ENCODE measurements around the gene TMEM181. TPM values are rescaled to one million over a fixed set of nuclear protein-coding genes. Genes with fewer than 3 reads are reported as not detected.
"Not testable (repeated sequence)": the region's sequence is repeated elsewhere in the genome, so short reads cannot be mapped to it uniquely, and the experiment has no call there.

The TMEM181 gene
- total RNA-seq, 2 experiments from 2014 or later: 16.9 to 17.6 TPM

- peaks cover 41% of the 10 kb centered on the region for H3K36me3 Mint-ChIP-seq (ENCODE audit: low read depth)
- no peak overlapping the region for H3K4me3 Mint-ChIP-seq
- H3K27ac Mint-ChIP-seq: no peak overlapping the region
- peaks cover 3% of the 10 kb centered on the region for H3K9me3 Mint-ChIP-seq
- DNase-seq: no peak
- ChIA-PET CTCF (interaction anchor here (1.3 to 4.5 kb wide), 2 partner anchors 15 to 29 kb away, joined by 3 to 19 read pairs; no protein-coding TSS in a partner anchor), POLR2A (no interaction called here)
- H3K27me3 Mint-ChIP-seq: no peaks in the 10 kb centered on the region
- no peaks in the 10 kb centered on the region for H3K4me1 Mint-ChIP-seq
Measured at GRCh38 chr6:158674342-158675131, 114.6 kb downstream of the TMEM181 start.

DNA sequence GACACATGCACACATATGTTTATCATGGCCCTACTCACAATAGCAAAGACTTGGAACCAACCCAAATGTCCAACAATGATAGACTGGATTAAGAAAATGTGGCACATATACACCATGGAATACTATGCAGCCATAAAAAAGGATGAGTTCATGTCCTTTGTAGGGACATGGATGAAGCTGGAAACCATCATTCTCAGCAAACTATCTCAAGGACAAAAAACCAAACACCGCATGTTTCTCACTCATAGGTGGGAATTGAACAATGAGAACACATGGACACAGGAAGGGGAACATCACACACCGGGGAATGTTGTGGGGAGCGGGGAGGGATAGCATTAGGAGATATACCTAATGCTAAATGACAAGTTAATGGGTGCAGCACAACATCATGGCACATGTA is 117.2 kb downstream of the TMEM181 start:
- POLR2A ChIA-PET, H3K4me1 Mint-ChIP-seq, H3K4me3 Mint-ChIP-seq, DNase-seq, H3K9me3 Mint-ChIP-seq, H3K27me3 Mint-ChIP-seq, H3K27ac Mint-ChIP-seq: not testable (repeated sequence)
- H3K36me3 Mint-ChIP-seq (ENCODE audit: low read depth): peaks cover 45% of the 10 kb centered on the region
- CTCF ChIA-PET: interaction anchor here (1.2 to 1.5 kb wide), 2 partner anchors 17 to 26 kb away, joined by 3 to 4 read pairs; no protein-coding TSS in a partner anchor

DNA sequence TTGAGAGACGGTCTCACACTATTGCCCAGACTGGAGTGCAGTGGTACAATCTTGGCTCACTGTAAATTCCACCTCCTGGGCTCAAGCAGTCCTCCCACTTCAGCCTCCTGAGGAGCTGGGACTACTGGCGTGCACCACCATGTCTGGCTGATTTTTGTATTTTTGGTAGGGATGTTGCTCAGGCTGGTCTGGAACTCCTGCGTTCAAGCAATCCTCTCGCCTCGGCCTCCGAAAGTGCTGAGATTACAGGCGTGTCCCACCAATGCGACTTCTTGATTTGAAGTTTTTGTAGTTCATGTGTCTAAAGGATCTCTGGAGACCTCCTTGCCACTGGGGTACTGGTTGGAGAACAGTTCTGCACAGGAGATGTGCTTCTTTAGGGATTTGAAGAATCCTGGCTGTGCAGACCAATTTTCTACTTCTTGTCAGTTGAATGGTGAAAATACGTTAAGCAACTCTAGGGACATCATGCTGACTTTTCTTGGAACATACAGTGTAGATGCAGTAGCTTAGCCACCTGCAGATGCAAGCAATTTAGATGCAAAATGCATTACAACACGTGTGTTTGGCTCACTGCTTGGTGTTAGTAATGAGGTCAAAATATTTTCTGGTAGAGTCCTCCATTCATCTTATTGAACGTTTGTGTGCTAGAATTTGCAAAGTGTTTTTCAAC is 118.2 kb downstream of the TMEM181 start:
- H3K27ac Mint-ChIP-seq: no peak overlapping the region
- peaks cover 3% of the 10 kb centered on the region for H3K9me3 Mint-ChIP-seq
- DNase-seq: no peak
- H3K36me3 Mint-ChIP-seq (ENCODE audit: low read depth): peaks cover 51% of the 10 kb centered on the region
- ChIA-PET CTCF (interaction anchor here (0.7 to 1.5 kb wide), 3 partner anchors 18 to 431 kb away, joined by 3 to 5 read pairs (median 4); no protein-coding TSS in a partner anchor), POLR2A (interaction anchor here (0.6 kb wide), 1 partner anchor 24 kb away, joined by 15 read pairs; no protein-coding TSS in a partner anchor)
- peaks cover 2% of the 10 kb centered on the region for H3K4me1 Mint-ChIP-seq
- no peaks in the 10 kb centered on the region for H3K27me3 Mint-ChIP-seq
- H3K4me3 Mint-ChIP-seq: no peak overlapping the region

DNA sequence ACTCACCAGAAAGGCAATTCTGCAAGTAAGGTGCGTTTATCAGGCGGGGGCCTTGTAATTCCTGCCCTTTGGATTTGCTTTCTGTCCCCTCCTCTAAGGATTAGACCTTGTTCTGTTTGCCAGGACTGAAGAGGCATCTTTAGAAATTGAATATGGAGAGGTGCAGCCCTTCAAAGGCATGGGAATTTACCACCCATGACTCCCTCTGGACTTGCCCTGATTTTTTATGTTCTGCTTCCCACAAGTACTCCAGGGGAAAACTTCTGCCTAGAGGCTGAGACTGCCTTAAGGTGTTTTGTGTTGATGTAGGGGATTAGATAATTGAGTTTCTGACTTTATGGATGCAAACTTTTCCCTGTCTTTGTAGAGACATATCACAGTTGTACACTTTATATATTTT is 120.1 kb downstream of the TMEM181 start:
- POLR2A ChIA-PET: no interaction called here
- Mint-ChIP-seq H3K36me3 (ENCODE audit: low read depth) (peaks cover 50% of the 10 kb centered on the region), H3K9me3 (peaks cover 3% of the 10 kb centered on the region), H3K27me3 (no peaks in the 10 kb centered on the region), H3K4me1 (peaks cover 19% of the 10 kb centered on the region), H3K27ac (no peak overlapping the region), H3K4me3 (no peak overlapping the region)
- CTCF ChIA-PET: no interaction called here
- no peak for DNase-seq

DNA sequence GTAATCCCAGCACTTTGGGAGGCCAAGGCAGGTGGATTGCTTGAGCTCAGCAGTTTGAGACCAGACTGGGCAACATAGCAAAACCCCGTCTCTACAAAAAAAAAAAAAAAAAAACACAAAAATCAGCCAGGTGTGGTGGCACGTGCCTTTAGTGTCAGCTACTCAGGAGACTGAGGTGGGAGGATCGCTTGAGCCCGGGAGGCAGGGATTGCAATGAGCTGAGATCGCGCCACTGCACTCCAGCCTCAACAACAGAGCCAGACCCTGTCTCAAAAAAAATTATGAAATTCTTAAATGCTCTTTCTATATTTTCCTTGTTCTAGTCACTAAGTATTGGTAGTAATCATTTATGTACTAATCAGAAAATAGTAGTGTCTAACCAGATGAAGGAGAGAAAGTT is 120.6 kb downstream of the TMEM181 start:
- no peak overlapping the region for H3K27ac Mint-ChIP-seq
- ChIA-PET CTCF (no interaction called here), POLR2A (no interaction called here)
- H3K9me3 Mint-ChIP-seq: no peaks in the 10 kb centered on the region
- H3K36me3 Mint-ChIP-seq (ENCODE audit: low read depth): peaks cover 46% of the 10 kb centered on the region
- H3K4me3 Mint-ChIP-seq: no peak overlapping the region
- no peaks in the 10 kb centered on the region for H3K27me3 Mint-ChIP-seq
- peaks cover 20% of the 10 kb centered on the region for H3K4me1 Mint-ChIP-seq
- no peak for DNase-seq

DNA sequence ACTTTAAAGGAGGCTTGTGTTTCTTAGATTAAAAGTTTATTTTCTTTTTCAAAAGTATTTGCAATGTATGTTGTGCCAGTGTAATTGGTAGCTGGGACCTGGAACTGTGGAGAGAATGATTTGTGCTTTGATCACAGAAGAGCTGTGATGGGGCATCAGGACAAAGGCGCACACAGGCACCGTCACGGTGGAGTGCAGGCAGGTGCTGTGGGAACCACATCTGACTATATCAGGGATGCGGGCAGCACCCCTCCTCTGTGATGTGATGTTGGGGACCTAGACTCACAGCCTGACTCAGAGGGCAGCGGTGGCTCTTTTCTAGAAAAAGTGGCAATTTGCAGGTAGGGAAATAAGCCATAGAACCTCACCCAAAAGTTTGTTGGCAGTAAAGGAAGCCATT is 124.4 kb downstream of the TMEM181 start:
- Mint-ChIP-seq H3K36me3 (ENCODE audit: low read depth) (peaks cover 51% of the 10 kb centered on the region), H3K4me1 (peaks cover 46% of the 10 kb centered on the region), H3K27ac (no peak overlapping the region), H3K27me3 (no peaks in the 10 kb centered on the region), H3K4me3 (no peak overlapping the region), H3K9me3 (no peaks in the 10 kb centered on the region)
- ChIA-PET CTCF (interaction anchor here (0.7 to 1.0 kb wide), 2 partner anchors 12 to 20 kb away, joined by 3 read pairs; no protein-coding TSS in a partner anchor), POLR2A (no interaction called here)
- no peak for DNase-seq

- Mint-ChIP-seq H3K4me1 (peaks cover 47% of the 10 kb centered on the region), H3K4me3 (no peak overlapping the region), H3K9me3 (no peaks in the 10 kb centered on the region), H3K27me3 (no peaks in the 10 kb centered on the region), H3K27ac (peak overlapping the region; percentile 60), H3K36me3 (ENCODE audit: low read depth) (peaks cover 49% of the 10 kb centered on the region)
- POLR2A ChIA-PET: no interaction called here
- CTCF ChIA-PET: interaction anchor here (0.7 to 1.0 kb wide), 2 partner anchors 12 to 20 kb away, joined by 3 read pairs; no protein-coding TSS in a partner anchor
- no peak for DNase-seq
Measured at GRCh38 chr6:158684745-158685324, 124.9 kb downstream of the TMEM181 start.

Small RNA genes lying within 50 kb of the gene (microRNA-seq; reads per million reads assigned to microRNA genes)
- not detected for gene MIR7161 (ENCODE audit: borderline microRNAs expressed, borderline replicate concordance)

Other genes starting within 250 kb of the TMEM181 start
- gene TULP4, start 247.6 kb upstream of the TMEM181 start, total RNA-seq: 10 to 100 TPM; 35.0 to 36.3 TPM
- 100 to 1,000 TPM in 1 of 2 experiments, 10 to 100 TPM in 1; 81.4 to 102 TPM for gene DYNLT1, start 84.7 kb downstream of the TMEM181 start, total RNA-seq
- 10 to 100 TPM; 25.8 to 26.9 TPM for gene SYTL3, start 90.0 kb downstream of the TMEM181 start, total RNA-seq